Brain microvascular endothelial cell (primary cell): ENCODE measurements around the gene UBN1.
"Not testable (repeated sequence)": the region's sequence is repeated elsewhere in the genome, so short reads cannot be mapped to it uniquely, and the experiment has no call there.

Experiments
- DNase-seq: peaks from one replicate; pipeline ENCODE4 v3.0.0-alpha.2; 2020
- H3K27ac ChIP-seq: fragments of 250-450 bp; sonication (Bioruptor Pico); 2 replicates; pipeline ENCODE4 v1.5.1; 2020; ENCODE audit warnings: mild to moderate bottlenecking, moderate library complexity
- H3K27me3 ChIP-seq: fragments of 250-450 bp; sonication (Bioruptor Pico); replicated peaks from 2 replicates; pipeline ENCODE4 v1.5.1; 2020; ENCODE audit warnings: mild to moderate bottlenecking
- H3K36me3 ChIP-seq: fragments of 250-450 bp; sonication (Bioruptor Pico); replicated peaks from 2 replicates; pipeline ENCODE4 v1.5.1; 2020; ENCODE audit warnings: mild to moderate bottlenecking
- H3K4me3 ChIP-seq: 2 replicates; pipeline ENCODE4 v1.5.1; 2011; ENCODE audit warnings: low read depth, mild to moderate bottlenecking, control low read depth, low read length, moderate library complexity
- in situ Hi-C: cut with HindIII; loops from 2 replicates; pipeline ENCODE4 v1.10.0; 2017; ENCODE audit warnings: low sequenced_read_pairs, low pct_ligation_motif_present
- TF ChIP-seq, protein P1 (sequence below): IDR thresholded peaks from 2 replicates; pipeline ENCODE4 v1.5.1; 2011; ENCODE audit warnings: low read depth, mild to moderate bottlenecking, moderate library complexity, low read length, control low read depth, inconsistent platforms; ENCODE audit errors: missing control alignments

The UBN1 gene

DNA sequence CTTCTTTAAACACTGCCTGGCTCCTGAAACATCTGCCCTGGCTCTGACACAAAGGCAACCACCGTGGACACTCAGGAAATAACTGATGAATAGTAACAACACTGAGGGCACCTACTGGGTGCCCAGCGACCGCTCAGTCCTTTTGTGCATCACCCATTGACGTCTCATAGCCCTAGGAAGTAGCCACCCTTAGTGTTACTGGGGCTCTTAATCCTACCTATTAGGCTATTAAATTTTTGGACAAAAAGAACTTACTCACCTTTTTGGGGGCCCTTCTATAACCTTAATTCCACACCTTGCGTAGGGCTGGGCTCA, 78.0 kb downstream of the UBN1 start:
- no peaks in the 10 kb centered on the region for H3K36me3 ChIP-seq
- in situ Hi-C loops = no loop called here
- H3K27me3 ChIP-seq = peaks cover 4% of the 10 kb centered on the region
- DNase-seq = no peak
- no peak overlapping the region for H3K27ac ChIP-seq
- H3K4me3 ChIP-seq = no peak overlapping the region
- TF ChIP-seq, protein P1, sequence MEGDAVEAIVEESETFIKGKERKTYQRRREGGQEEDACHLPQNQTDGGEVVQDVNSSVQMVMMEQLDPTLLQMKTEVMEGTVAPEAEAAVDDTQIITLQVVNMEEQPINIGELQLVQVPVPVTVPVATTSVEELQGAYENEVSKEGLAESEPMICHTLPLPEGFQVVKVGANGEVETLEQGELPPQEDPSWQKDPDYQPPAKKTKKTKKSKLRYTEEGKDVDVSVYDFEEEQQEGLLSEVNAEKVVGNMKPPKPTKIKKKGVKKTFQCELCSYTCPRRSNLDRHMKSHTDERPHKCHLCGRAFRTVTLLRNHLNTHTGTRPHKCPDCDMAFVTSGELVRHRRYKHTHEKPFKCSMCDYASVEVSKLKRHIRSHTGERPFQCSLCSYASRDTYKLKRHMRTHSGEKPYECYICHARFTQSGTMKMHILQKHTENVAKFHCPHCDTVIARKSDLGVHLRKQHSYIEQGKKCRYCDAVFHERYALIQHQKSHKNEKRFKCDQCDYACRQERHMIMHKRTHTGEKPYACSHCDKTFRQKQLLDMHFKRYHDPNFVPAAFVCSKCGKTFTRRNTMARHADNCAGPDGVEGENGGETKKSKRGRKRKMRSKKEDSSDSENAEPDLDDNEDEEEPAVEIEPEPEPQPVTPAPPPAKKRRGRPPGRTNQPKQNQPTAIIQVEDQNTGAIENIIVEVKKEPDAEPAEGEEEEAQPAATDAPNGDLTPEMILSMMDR = no peak

DNA sequence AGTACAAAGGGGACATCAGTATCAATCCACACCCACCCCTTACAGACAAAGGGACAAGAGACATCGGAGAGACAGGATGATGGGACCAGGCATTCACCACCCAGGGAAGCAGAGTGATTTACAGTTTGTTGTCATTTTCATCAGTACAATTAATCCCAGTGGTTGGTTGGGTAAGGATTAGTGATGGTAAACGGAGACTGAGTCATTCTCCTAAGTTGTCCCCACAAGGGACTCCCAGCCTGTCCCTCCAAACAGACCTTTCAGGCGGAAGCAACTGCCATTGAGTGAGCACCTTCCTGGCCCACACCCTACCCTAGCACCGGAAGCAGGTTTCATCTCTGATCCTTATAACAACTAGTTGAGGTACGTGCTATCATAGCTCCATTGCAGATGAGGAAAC, 78.5 kb downstream of the UBN1 start:
- no peak for DNase-seq
- Histone ChIP-seq H3K27ac (no peak overlapping the region), H3K4me3 (no peak overlapping the region), H3K27me3 (peaks cover 4% of the 10 kb centered on the region), H3K36me3 (no peaks in the 10 kb centered on the region)
- in situ Hi-C loops = no loop called here
- TF ChIP-seq, protein P1 = no peak

DNA sequence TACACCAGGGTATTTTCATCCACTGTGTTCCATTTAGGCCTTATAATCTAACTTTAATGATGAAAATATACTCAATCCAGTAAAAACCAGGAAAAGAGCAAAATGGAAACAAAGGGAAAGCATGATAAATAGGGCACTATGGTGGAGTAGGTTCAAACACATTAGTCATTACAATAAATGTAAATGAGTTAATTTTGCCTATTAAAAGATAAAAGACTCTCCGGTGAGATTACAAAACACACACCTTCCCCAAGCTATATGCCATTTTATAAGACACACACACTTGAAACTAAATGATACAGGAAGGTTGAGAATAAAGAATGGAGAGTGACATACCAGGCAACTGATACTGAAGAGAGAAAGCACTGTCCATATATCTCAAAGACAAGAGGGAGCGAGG, 79.6 kb downstream of the UBN1 start:
- Histone ChIP-seq H3K27ac (no peak overlapping the region), H3K4me3 (no peak overlapping the region), H3K27me3 (peaks cover 7% of the 10 kb centered on the region), H3K36me3 (no peaks in the 10 kb centered on the region)
- DNase-seq = no peak
- TF ChIP-seq, protein P1 = no peak
- in situ Hi-C loops = no loop called here

DNA sequence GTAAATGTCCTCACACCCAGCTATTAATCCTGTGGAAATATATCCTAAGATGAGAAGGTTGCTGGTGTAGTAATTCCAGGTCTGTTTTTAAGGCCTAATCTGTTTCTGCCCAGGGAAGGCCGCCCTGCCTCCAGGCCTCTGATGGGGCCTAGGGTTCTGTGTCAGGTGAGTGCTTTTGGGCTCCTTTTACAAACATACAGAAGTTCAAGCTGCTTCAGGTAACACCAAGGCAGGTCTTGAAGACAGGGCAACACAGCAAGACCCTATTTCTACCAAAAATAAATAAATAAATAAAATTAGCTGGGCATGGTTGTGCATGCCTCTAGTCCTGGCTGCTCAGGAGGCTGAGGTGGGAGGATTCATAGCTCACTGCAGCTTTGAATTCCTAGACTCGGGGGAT, 80.4 kb downstream of the UBN1 start:
- DNase-seq = no peak
- peaks cover 7% of the 10 kb centered on the region for H3K27me3 ChIP-seq
- TF ChIP-seq, protein P1 = no peak
- H3K27ac ChIP-seq = no peak overlapping the region
- no peaks in the 10 kb centered on the region for H3K36me3 ChIP-seq
- in situ Hi-C loops = no loop called here
- H3K4me3 ChIP-seq = no peak overlapping the region

DNA sequence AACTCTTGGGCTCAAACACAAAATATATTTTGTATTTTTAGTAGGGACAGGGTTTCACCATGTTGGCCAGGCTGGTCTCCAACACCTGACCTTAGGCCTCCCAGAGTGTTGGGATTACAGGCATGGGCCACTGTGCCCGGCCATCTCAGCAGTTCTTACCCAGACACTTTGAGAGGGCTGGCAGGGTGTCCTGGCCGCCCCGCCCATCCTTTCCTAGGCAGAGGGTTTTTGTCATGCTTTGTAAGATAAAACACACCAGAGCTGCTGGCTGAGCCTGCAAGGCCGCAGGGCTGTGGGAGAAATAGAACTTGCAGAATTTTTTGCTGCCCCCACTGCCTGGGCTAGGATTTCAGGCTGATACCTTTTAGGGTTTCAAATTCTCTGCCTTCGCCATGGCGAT, 80.9 kb downstream of the UBN1 start:
- H3K36me3 ChIP-seq = no peaks in the 10 kb centered on the region
- in situ Hi-C loops = no loop called here
- no peak overlapping the region for H3K4me3 ChIP-seq
- no peak overlapping the region for H3K27ac ChIP-seq
- no peak for DNase-seq
- peaks cover 7% of the 10 kb centered on the region for H3K27me3 ChIP-seq
- TF ChIP-seq, protein P1 = no peak

DNA sequence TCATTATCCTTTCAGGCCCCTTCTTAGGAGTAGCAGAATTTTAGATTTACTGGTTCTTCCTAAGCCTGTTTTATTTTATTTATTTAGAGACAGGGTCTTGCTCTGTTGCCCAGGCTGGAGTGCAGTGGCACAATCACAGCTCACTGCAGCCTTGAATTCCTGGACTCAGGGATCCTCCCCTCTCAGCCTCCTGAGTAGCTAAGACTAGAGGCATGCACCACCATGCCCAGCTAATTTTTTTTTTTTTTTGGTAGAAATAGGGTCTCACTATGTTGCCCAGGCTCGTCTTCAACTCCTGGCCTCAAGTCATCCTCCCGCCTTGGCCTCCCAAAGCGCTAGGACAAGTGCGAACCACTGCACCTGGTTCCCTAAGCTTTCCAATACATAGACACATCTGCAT, 82.3 kb downstream of the UBN1 start:
- H3K4me3 ChIP-seq, H3K36me3 ChIP-seq, H3K27ac ChIP-seq, H3K27me3 ChIP-seq, in situ Hi-C loops, DNase-seq: not testable (repeated sequence)
